GM23338 (cell line): ENCODE data around the gene CYB5RL. TPM values are rescaled to one million over a fixed set of nuclear protein-coding genes. Genes with fewer than 3 reads are reported as not detected.

Source experiments
- ATAC-seq: fragments of 200-7000 bp; cut with Tn5 transposase; 3 replicates; pipeline ENCODE4 v1.9.1; 2020
- DNase-seq: peaks from one replicate; pipeline ENCODE4 v3.0.0-alpha.2; 2015; ENCODE audit warnings: low spot score
- H2AFZ ChIP-seq: fragments of 200-600 bp; sonication (generic); 2 replicates; pipeline ENCODE4 v1.8.0; 2016; ENCODE audit warnings: antibody characterized with exemption, mild to moderate bottlenecking, moderate library complexity
- H3F3A ChIP-seq: fragments of 200-600 bp; sonication (generic); replicated peaks from 2 replicates; pipeline ENCODE4 v1.8.0; 2017; ENCODE audit warnings: antibody characterized with exemption, mixed run types, low read depth
- H3K27ac ChIP-seq: fragments of 200-600 bp; sonication (generic); 2 replicates; pipeline ENCODE4 v1.6.1; 2016; ENCODE audit warnings: low read depth
- H3K27me3 ChIP-seq: fragments of 200-600 bp; sonication (generic); 2 replicates; pipeline ENCODE4 v1.8.0; 2016; ENCODE audit warnings: mild to moderate bottlenecking, mixed run types, moderate library complexity; ENCODE audit not compliant: insufficient read depth
- H3K36me3 ChIP-seq: fragments of 200-600 bp; sonication (generic); 2 replicates; pipeline ENCODE4 v1.8.0; 2016; ENCODE audit warnings: mild to moderate bottlenecking; ENCODE audit not compliant: insufficient read depth
- H3K4me1 ChIP-seq: fragments of 200-600 bp; sonication (generic); 2 replicates; pipeline ENCODE4 v1.8.0; 2016; ENCODE audit warnings: mild to moderate bottlenecking, moderate library complexity; ENCODE audit not compliant: insufficient read depth
- H3K4me2 ChIP-seq: fragments of 200-600 bp; sonication (generic); 2 replicates; pipeline ENCODE4 v1.7.1; 2017; ENCODE audit warnings: mixed run types
- H3K4me3 ChIP-seq: fragments of 200-600 bp; sonication (generic); 2 replicates; pipeline ENCODE4 v1.6.1; 2016; ENCODE audit warnings: mixed run types
- H3K79me2 ChIP-seq: fragments of 200-600 bp; sonication (generic); replicated peaks from 2 replicates; pipeline ENCODE4 v1.8.0; 2017; ENCODE audit warnings: mild to moderate bottlenecking; ENCODE audit not compliant: insufficient read depth
- H3K9me2 ChIP-seq: fragments of 200-600 bp; sonication (generic); 2 replicates; pipeline ENCODE4 v1.8.0; 2017; ENCODE audit not compliant: insufficient read depth
- H4K20me1 ChIP-seq: fragments of 200-600 bp; sonication (generic); replicated peaks from 2 replicates; pipeline ENCODE4 v1.8.0; 2017; ENCODE audit warnings: mild to moderate bottlenecking; ENCODE audit not compliant: insufficient read depth
- H3K27ac Mint-ChIP-seq: 2 replicates; pipeline ENCODE4 v1.8.0; 2020; ENCODE audit warnings: inconsistent platforms, mild to moderate bottlenecking, moderate library complexity, mixed read lengths
- H3K27me3 Mint-ChIP-seq: 3 replicates; pipeline ENCODE4 v1.8.0; 2022; ENCODE audit warnings: low read depth, mild to moderate bottlenecking, moderate library complexity, mixed read lengths, inconsistent platforms; ENCODE audit not compliant: insufficient read depth, poor library complexity
- H3K36me3 Mint-ChIP-seq: 3 replicates; pipeline ENCODE4 v1.8.0; 2021; ENCODE audit warnings: low read depth, mild to moderate bottlenecking, inconsistent platforms, moderate library complexity, mixed read lengths
- H3K4me1 Mint-ChIP-seq: 3 replicates; pipeline ENCODE4 v1.8.0; 2020; ENCODE audit warnings: mild to moderate bottlenecking, inconsistent platforms, mixed read lengths
- H3K4me3 Mint-ChIP-seq: 3 replicates; pipeline ENCODE4 v1.8.0; 2021; ENCODE audit warnings: moderate library complexity, mild to moderate bottlenecking, inconsistent platforms, mixed read lengths
- H3K9me3 Mint-ChIP-seq: 3 replicates; pipeline ENCODE4 v1.8.0; 2020; ENCODE audit warnings: moderate library complexity, mild to moderate bottlenecking, inconsistent platforms, mixed read lengths
- NANOG ChIP-seq: IDR thresholded peaks from 2 replicates; pipeline ENCODE4 v1.6.1; 2016; ENCODE audit warnings: antibody characterized with exemption, borderline replicate concordance
- STAT1 ChIP-seq: IDR thresholded peaks from one replicate; pipeline ENCODE4 v1.6.1; 2016; ENCODE audit warnings: antibody characterized with exemption; ENCODE audit not compliant: unreplicated experiment
- ZNF331 ChIP-seq: fragments of 250-450 bp; sonication (Bioruptor Pico); IDR thresholded peaks from 2 replicates; pipeline ENCODE4 v1.5.0; 2020; ENCODE audit warnings: low read depth, mild to moderate bottlenecking, moderate library complexity
- polyA plus RNA-seq: library from polyadenylated mRNA; unstranded; fragments of >200 nt; fragmentation: Nextera tagmentation; extraction: Ambion mirVana; gene quantifications from 2 replicates; pipeline ENCODE4 v1.2.1, GENCODE V29; 2016
- total RNA-seq: library from RNA; depleted of rRNA; stranded (reverse); fragments of >200 nt; shearing (Covaris generic); gene quantifications from 2 replicates; pipeline ENCODE4 v1.2.3, GENCODE V29; 2014
- TF ChIP-seq, protein P1 (sequence below): fragments of 250-450 bp; sonication (Bioruptor Pico); IDR thresholded peaks from 2 replicates; pipeline ENCODE4 v1.5.0; 2020; ENCODE audit warnings: mild to moderate bottlenecking, moderate library complexity
- TF ChIP-seq, protein P2 (sequence below): IDR thresholded peaks from 2 replicates; pipeline ENCODE4 v1.6.1; 2016; ENCODE audit warnings: antibody characterized with exemption

Gene CYB5RL
- total and polyA plus RNA-seq, 2 experiments from 2014 or later: 5.9 to 11.5 TPM

DNA sequence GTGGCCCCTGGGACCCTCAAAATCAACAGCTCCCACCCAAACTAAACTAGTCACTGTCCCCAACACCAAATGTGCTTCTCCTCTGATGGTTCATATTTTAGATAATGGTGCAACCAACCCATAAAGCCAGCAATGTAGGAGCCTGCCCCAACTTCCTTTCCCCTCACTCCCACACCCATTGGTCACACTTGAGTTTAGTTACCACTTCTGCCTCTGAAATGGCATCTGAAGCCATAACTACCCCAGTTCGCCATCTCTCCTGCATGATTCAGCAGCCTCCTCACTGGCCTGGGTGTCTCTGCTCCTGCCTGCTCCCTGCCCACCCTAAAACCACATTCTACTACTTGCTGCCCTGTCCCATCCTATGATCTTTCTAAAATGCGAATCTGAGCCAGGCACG is 43.6 kb downstream of the CYB5RL start (continued):
- TF ChIP-seq, protein P1, sequence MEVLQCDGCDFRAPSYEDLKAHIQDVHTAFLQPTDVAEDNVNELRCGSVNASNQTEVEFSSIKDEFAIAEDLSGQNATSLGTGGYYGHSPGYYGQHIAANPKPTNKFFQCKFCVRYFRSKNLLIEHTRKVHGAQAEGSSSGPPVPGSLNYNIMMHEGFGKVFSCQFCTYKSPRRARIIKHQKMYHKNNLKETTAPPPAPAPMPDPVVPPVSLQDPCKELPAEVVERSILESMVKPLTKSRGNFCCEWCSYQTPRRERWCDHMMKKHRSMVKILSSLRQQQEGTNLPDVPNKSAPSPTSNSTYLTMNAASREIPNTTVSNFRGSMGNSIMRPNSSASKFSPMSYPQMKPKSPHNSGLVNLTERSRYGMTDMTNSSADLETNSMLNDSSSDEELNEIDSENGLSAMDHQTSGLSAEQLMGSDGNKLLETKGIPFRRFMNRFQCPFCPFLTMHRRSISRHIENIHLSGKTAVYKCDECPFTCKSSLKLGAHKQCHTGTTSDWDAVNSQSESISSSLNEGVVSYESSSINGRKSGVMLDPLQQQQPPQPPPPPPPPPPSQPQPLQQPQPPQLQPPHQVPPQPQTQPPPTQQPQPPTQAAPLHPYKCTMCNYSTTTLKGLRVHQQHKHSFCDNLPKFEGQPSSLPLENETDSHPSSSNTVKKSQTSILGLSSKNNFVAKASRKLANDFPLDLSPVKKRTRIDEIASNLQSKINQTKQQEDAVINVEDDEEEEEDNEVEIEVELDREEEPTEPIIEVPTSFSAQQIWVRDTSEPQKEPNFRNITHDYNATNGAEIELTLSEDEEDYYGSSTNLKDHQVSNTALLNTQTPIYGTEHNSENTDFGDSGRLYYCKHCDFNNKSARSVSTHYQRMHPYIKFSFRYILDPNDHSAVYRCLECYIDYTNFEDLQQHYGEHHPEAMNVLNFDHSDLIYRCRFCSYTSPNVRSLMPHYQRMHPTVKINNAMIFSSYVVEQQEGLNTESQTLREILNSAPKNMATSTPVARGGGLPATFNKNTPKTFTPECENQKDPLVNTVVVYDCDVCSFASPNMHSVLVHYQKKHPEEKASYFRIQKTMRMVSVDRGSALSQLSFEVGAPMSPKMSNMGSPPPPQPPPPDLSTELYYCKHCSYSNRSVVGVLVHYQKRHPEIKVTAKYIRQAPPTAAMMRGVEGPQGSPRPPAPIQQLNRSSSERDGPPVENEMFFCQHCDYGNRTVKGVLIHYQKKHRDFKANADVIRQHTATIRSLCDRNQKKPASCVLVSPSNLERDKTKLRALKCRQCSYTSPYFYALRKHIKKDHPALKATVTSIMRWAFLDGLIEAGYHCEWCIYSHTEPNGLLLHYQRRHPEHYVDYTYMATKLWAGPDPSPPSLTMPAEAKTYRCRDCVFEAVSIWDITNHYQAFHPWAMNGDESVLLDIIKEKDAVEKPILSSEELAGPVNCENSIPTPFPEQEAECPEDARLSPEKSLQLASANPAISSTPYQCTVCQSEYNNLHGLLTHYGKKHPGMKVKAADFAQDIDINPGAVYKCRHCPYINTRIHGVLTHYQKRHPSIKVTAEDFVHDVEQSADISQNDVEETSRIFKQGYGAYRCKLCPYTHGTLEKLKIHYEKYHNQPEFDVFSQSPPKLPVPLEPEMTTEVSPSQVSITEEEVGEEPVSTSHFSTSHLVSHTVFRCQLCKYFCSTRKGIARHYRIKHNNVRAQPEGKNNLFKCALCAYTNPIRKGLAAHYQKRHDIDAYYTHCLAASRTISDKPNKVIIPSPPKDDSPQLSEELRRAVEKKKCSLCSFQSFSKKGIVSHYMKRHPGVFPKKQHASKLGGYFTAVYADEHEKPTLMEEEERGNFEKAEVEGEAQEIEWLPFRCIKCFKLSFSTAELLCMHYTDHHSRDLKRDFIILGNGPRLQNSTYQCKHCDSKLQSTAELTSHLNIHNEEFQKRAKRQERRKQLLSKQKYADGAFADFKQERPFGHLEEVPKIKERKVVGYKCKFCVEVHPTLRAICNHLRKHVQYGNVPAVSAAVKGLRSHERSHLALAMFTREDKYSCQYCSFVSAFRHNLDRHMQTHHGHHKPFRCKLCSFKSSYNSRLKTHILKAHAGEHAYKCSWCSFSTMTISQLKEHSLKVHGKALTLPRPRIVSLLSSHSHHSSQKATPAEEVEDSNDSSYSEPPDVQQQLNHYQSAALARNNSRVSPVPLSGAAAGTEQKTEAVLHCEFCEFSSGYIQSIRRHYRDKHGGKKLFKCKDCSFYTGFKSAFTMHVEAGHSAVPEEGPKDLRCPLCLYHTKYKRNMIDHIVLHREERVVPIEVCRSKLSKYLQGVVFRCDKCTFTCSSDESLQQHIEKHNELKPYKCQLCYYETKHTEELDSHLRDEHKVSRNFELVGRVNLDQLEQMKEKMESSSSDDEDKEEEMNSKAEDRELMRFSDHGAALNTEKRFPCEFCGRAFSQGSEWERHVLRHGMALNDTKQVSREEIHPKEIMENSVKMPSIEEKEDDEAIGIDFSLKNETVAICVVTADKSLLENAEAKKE: no peak
- TF ChIP-seq, protein P2, sequence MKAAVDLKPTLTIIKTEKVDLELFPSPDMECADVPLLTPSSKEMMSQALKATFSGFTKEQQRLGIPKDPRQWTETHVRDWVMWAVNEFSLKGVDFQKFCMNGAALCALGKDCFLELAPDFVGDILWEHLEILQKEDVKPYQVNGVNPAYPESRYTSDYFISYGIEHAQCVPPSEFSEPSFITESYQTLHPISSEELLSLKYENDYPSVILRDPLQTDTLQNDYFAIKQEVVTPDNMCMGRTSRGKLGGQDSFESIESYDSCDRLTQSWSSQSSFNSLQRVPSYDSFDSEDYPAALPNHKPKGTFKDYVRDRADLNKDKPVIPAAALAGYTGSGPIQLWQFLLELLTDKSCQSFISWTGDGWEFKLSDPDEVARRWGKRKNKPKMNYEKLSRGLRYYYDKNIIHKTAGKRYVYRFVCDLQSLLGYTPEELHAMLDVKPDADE: no peak

GRCh38 chr1:54153535-54154439 is 46.0 kb downstream of the CYB5RL start:
- H3K4me3 ChIP-seq: no peak overlapping the region
- no peak for TF ChIP-seq STAT1
- TF ChIP-seq, protein P2: no peak
- TF ChIP-seq NANOG: no peak
- no peak for TF ChIP-seq ZNF331
- no peaks in the 10 kb centered on the region for H3F3A ChIP-seq
- Mint-ChIP-seq H3K4me1 (peaks cover 13% of the 10 kb centered on the region; the same call in 2 of the 3 replicates), H3K27ac (peak overlapping the region; percentile 57; the same call in 1 of the 2 replicates), H3K27me3 (peaks cover 10% of the 10 kb centered on the region), H3K36me3 (no peaks in the 10 kb centered on the region), H3K9me3 (no peaks in the 10 kb centered on the region), H3K4me3 (no peak overlapping the region)
- ATAC-seq (peak; percentile 93), DNase-seq (peak; percentile 64)
- H3K4me2 ChIP-seq: no peak overlapping the region
- H3K79me2 ChIP-seq: no peaks in the 10 kb centered on the region
- peak overlapping the region; percentile 61 for H2AFZ ChIP-seq
- no peaks in the 10 kb centered on the region for H3K9me2 ChIP-seq
- no peaks in the 10 kb centered on the region for H4K20me1 ChIP-seq
- no peaks in the 10 kb centered on the region for H3K27me3 ChIP-seq
- no peaks in the 10 kb centered on the region for H3K36me3 ChIP-seq
- H3K4me1 ChIP-seq: no peaks in the 10 kb centered on the region; the same call in 1 of the 2 replicates
- no peak overlapping the region for H3K27ac ChIP-seq
